Upper lobe of right lung (tissue), 1 donor: Measurements from ENCODE around the gene TRAK2. TPM values are rescaled to one million over a fixed set of nuclear protein-coding genes. Genes with fewer than 3 reads are reported as not detected.
A peak's percentile ranks its signal among the peaks of the same experiment; 100 is the strongest.

Source experiments
- ATAC-seq: fragments of 200-7000 bp; cut with Tn5 transposase; one replicate; pipeline ENCODE4 v1.9.1; 2020; ENCODE audit warnings: mild to moderate bottlenecking, moderate library complexity
- DNase-seq: peaks from one replicate; pipeline ENCODE4 v3.0.0-alpha.2; 2020
- H3K27ac ChIP-seq: fragments of 200-600 bp; one replicate; pipeline ENCODE4 v1.8.0; 2022
- H3K27me3 ChIP-seq: fragments of 200-600 bp; one replicate; pipeline ENCODE4 v1.8.0; 2022; ENCODE audit warnings: mild to moderate bottlenecking
- H3K36me3 ChIP-seq: fragments of 200-600 bp; one replicate; pipeline ENCODE4 v1.8.0; 2022
- H3K4me1 ChIP-seq: fragments of 200-600 bp; one replicate; pipeline ENCODE4 v1.8.0; 2022
- H3K4me3 ChIP-seq: fragments of 200-600 bp; one replicate; pipeline ENCODE4 v1.8.0; 2022; ENCODE audit warnings: mild to moderate bottlenecking
- H3K9me3 ChIP-seq: fragments of 200-600 bp; one replicate; pipeline ENCODE4 v1.8.0; 2022
- intact Hi-C: fragments of 100-400 bp; cut with DNase I; formaldehyde crosslinking; loops from one replicate; pipeline ENCODE4 v1.11.0; 2022
- total RNA-seq: library from RNA; stranded (reverse); fragmentation: NEBNext Ultra II Directional; extraction: Animal tissue kit (Norgen Biotek cat#: 25700); gene quantifications from one replicate; pipeline ENCODE4 v1.2.1, GENCODE V29; 2021
- TF ChIP-seq, protein P1 (sequence below): fragments of 200-600 bp; IDR thresholded peaks from one replicate; pipeline ENCODE4 v1.8.0; 2022; ENCODE audit warnings: antibody characterized with exemption
- donor health status: DM: no; HTN: yes; CAD: no; lungs with severe emphysema.

Gene TRAK2
- total RNA-seq, 1 donor from 2014 or later: 78.0 TPM

DNA sequence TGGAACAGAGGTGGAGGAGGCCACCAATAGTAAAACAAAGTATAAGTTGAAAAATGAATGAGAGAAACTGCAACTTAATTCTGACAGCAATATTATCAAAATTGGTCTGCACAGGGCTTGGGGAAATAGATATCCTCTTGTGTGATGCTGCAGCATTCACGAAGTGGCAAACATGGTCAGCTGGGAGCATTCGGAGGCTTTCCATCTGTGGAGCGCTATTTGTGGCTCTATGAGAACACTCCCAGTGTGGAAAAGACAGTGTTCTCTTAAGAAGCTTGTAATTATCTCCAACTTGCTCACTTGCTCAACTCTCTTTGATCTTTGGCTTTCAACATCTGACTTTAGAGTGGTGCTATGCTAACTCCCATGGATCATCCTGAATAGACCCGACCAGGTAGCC, 91.0 kb downstream of the TRAK2 start:
- Histone ChIP-seq H3K36me3 (peaks cover 8% of the 10 kb centered on the region), H3K4me3 (no peak overlapping the region), H3K27me3 (no peaks in the 10 kb centered on the region), H3K9me3 (no peaks in the 10 kb centered on the region), H3K4me1 (no peaks in the 10 kb centered on the region), H3K27ac (no peak overlapping the region)
- no peak for ATAC-seq
- intact Hi-C loops: loop anchor here (10.0 kb wide), 1 partner anchor 125 kb away; no protein-coding TSS in a partner anchor
- DNase-seq: no peak
- TF ChIP-seq, protein P1, sequence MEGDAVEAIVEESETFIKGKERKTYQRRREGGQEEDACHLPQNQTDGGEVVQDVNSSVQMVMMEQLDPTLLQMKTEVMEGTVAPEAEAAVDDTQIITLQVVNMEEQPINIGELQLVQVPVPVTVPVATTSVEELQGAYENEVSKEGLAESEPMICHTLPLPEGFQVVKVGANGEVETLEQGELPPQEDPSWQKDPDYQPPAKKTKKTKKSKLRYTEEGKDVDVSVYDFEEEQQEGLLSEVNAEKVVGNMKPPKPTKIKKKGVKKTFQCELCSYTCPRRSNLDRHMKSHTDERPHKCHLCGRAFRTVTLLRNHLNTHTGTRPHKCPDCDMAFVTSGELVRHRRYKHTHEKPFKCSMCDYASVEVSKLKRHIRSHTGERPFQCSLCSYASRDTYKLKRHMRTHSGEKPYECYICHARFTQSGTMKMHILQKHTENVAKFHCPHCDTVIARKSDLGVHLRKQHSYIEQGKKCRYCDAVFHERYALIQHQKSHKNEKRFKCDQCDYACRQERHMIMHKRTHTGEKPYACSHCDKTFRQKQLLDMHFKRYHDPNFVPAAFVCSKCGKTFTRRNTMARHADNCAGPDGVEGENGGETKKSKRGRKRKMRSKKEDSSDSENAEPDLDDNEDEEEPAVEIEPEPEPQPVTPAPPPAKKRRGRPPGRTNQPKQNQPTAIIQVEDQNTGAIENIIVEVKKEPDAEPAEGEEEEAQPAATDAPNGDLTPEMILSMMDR: no peak

DNA sequence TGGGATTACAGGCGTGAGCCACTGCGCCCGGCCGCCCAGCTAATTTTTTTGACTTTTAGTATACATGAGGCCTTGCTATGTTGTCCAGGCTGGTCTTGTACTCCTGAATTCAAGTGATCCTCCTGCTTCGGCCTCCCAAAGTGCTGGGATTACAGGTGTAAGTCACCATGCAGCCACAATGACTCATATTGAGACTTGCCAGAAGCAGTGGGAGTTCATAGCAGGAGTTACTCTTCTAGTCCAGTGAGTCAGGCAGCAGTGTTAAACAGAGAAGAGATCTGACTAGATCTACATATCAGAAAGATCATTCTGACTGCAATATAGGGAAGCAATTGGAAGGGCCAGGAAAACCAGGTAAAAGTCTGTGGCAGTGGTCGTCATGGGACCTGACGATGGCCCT, 92.6 kb downstream of the TRAK2 start:
- peaks cover 8% of the 10 kb centered on the region for H3K36me3 ChIP-seq
- intact Hi-C loops: no loop called here
- no peak for ATAC-seq

DNA sequence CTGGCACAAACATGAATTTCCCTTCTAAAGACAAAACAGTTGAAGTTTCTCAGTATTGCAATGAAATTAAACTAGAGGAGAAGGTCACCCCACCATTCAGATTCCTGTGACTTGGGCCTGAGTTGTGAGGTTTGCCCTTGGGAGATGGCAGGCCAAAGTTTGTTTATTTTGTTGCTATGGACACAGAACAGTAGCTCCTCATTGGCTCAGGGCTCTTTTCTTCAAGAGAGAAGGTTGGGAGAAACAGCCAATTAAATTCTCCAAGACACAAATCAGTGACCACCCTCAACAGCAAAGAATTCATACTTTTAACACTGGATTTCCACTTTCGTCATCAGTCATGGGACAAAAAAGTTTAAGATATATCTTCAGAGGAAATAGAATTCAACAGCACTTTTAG, 94.0 kb downstream of the TRAK2 start, which contains the start of gene FLACC1:
Gene FLACC1, minus strand, starts transcription at position 125 of the 400 bp plus-strand sequence. CDS start 5,941 bp downstream, outside the sequence.
- no peaks in the 10 kb centered on the region for H3K4me1 ChIP-seq
- no peaks in the 10 kb centered on the region for H3K27me3 ChIP-seq
- DNase-seq (no peak), ATAC-seq (peak; percentile 79)
- intact Hi-C loops: no loop called here
- TF ChIP-seq, protein P1: no peak
- no peak within 1 kb of the TSS for H3K4me3 ChIP-seq
- no peaks in the 10 kb centered on the region for H3K9me3 ChIP-seq
- peak within 1 kb of the TSS; percentile 49 for H3K27ac ChIP-seq
- H3K36me3 ChIP-seq: peaks cover 8% of the 10 kb centered on the region

More for the DNA sequence above, 92.6 kb downstream of the TRAK2 start:
- H3K9me3 ChIP-seq: no peaks in the 10 kb centered on the region
- no peaks in the 10 kb centered on the region for H3K27me3 ChIP-seq
- TF ChIP-seq, protein P1: no peak
- no peak overlapping the region for H3K4me3 ChIP-seq
- no peak for DNase-seq
- no peaks in the 10 kb centered on the region for H3K4me1 ChIP-seq
- H3K27ac ChIP-seq: no peak overlapping the region

DNA sequence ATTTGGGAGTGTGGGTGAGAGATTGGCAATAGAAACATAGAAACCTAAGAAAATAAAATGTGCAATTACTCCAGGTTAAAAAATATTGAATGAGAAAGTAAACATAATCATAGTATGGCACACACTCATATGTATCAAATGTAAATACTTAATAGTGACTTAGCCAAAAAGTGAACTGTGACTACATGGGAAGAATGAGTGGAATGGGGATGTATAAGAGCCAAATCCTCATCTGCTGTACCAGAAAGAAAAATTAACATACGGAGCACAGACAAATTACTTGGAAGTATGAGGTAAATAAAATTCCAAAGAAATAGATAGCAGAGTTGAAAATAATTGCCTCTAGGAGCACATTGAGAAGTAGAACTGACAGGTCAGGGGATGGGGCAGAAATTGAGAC, 98.1 kb downstream of the TRAK2 start:
- no peaks in the 10 kb centered on the region for H3K27me3 ChIP-seq
- DNase-seq (no peak), ATAC-seq (no peak)
- H3K9me3 ChIP-seq: no peaks in the 10 kb centered on the region
- no peaks in the 10 kb centered on the region for H3K36me3 ChIP-seq
- TF ChIP-seq, protein P1: no peak
- H3K4me3 ChIP-seq: no peak overlapping the region
- H3K4me1 ChIP-seq: no peaks in the 10 kb centered on the region
- intact Hi-C loops: no loop called here
- no peak overlapping the region for H3K27ac ChIP-seq

DNA sequence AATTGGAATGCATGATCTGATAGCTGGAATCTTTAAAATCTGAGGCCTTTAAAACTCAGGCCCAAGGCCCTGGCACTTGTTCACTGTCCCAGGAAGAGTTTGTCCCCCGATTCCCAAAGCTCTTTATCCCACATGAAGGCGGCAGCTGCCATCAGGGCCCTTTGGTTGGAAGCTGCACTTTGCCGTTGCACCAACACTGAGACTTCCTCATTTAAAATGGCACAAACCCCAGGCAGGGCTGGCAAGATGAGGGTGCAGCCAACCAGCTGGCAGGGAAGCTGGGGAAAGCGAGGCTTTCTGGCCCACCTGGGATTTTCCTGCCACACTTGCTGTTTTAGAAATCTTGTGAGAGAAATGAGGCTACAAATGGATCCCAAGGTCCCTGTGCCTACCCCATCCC, 100.4 kb downstream of the TRAK2 start:
- Histone ChIP-seq H3K27ac (no peak overlapping the region), H3K9me3 (no peaks in the 10 kb centered on the region), H3K4me3 (no peak overlapping the region), H3K27me3 (no peaks in the 10 kb centered on the region), H3K4me1 (no peaks in the 10 kb centered on the region), H3K36me3 (no peaks in the 10 kb centered on the region)
- no peak for ATAC-seq
- DNase-seq: no peak
- intact Hi-C loops: no loop called here
- TF ChIP-seq, protein P1: no peak

DNA sequence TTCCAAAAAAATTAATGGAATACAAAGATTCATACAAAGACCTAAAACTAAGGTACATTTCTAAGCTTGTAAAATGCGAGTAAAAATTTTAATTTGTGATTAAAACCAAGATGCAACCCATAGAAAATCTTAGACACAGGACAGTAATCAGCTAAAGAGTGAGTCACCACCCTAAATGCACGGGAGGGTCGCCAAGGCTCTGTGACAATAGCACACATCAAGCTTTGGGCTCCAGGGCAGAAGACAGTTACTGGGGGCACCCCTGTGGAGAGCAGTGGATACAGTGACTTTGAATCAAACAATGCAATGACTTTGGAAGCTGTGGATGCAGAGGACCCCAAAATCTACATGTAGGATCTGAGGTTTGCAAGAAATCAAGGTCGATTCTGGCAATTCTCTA, 101.7 kb downstream of the TRAK2 start:
- intact Hi-C loops: no loop called here
- ATAC-seq: no peak
- Histone ChIP-seq H3K9me3 (no peaks in the 10 kb centered on the region), H3K4me1 (no peaks in the 10 kb centered on the region), H3K36me3 (no peaks in the 10 kb centered on the region), H3K4me3 (no peak overlapping the region), H3K27me3 (no peaks in the 10 kb centered on the region), H3K27ac (no peak overlapping the region)
- TF ChIP-seq, protein P1: no peak
- no peak for DNase-seq
